GM21723 (cell line): ENCODE data around the gene ZFP69B.
"Not testable (repeated sequence)": the region's sequence is repeated elsewhere in the genome, so short reads cannot be mapped to it uniquely, and the experiment has no call there.

Experiments used
- ATAC-seq: cut with Tn5 transposase; IDR thresholded peaks from one replicate; pipeline ENCODE4 v1.9.1; 2021; ENCODE audit warnings: mild to moderate bottlenecking, moderate library complexity; ENCODE audit not compliant: unreplicated experiment

ZFP69B gene

DNA sequence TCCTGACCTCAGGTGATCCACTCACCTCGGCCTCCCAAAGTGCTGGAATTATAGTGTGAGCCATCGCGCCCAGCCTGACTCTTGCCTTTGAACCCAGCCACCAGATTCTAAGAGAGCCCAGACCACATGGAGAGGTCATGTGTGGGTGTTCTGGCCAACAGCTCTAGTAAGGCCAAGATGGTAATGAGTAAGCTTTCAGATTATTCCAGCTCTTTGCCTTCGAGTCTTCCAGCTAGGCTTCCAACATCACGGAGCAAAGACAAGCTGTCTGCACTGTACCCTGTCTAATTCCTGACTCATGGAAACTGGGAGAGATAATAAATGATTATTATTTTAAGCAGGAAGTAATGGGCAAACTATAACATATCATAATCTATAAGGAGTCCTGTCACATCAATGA, 14.8 kb upstream of the ZFP69B start:
- no peak for ATAC-seq

DNA sequence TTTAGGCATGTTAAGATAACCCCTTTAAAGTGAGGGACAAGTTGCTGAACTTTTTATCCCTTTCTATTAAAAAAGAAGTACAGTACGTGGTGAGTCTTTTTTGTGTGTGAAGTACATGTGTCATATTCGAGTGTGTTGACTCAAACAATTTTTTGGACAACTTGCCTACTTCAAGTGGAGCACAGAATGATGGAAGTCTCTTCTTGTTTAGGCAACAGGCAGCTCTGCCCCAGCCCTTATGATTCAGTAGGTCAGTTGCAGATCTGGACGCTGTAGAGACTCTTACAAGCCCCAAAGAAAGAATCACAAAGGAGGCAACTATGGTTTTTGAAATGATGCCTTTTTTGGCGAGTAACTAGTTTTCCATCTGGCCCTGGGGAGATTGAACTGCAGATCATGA, 14.4 kb upstream of the ZFP69B start:
- no peak for ATAC-seq

DNA sequence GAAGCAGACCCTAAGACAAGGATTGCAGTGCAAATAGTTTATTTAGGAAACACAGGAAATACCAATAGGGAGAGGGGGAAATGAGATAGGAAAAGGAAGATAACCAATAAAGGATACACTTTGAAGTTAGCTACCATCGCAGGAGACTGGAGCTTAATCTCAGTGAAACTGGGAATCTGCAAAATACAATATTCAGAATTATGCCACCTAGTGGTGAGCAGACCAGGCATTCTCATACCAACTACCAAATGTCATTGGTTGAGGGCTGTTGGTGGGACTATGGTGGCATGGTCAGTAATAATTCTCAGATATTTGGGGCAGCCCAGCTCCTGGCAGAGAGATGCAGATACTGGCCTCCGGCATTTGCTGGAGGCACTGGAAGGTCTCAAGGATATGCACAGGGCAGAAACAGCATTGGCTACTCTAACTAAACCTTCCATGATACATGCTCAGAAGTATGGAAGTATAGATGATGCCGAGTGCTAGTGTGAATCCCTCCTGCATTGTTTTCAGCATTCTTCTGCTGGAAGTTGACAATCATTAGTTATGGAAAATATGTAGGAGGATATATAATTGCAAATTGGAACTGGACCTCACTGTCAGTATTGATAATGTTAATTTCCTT, 11.8 kb upstream of the ZFP69B start:
- no peak for ATAC-seq

DNA sequence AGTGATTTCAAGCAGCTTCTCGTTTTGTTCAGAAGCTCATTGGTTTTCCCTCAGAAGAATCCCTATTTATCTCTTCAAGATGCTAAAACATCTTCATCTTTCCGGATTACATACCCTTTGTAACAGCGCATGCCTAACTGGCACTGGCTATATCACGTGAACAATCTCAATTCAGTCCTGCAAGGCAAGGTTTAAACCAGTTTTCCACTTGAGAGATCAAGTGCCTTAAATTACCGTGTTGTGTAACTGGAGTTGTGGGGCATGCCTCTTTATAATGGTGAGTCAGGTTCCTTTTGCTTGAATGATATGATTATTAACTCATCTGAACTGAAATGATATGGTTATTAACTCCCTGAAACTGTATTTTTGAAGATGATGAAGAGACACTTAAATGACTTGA, 11.0 kb upstream of the ZFP69B start:
- ATAC-seq: no peak

DNA sequence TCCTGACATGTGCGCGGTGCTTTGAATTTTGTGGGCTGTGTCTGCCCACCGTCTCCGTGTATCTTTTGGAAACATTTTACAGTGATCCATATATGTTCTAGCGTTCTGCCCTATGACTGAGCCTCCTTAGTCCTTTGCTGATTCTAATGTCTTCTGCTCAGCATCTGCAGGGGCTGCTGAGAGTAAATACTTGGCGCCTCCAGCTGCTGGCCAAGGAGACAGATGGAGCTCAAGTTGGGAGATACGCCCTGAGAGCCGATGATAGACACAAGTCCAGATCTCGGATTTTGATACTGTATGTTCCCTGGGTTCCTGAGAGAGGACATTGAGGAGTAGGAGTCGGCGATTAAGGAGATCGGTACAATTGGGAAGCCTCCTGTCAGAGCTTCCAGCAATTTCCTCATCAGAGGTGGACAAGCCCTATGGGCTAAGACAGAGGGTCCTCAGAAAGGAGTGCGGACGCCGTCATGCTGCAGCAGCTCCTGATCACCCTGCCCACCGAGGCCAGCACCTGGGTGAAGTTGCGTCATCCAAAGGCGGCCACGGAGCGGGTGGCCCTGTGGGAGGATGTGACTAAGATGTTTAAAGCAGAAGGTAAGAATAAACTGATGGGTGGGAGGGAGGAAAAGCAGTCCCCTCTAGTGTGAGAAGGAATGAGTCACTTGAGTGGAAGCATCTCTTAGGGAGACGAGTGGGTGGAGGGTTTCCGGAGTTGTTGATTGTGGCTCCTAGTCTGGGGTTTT, 390 bp downstream of the ZFP69B start:
- peak; percentile 42 for ATAC-seq

DNA sequence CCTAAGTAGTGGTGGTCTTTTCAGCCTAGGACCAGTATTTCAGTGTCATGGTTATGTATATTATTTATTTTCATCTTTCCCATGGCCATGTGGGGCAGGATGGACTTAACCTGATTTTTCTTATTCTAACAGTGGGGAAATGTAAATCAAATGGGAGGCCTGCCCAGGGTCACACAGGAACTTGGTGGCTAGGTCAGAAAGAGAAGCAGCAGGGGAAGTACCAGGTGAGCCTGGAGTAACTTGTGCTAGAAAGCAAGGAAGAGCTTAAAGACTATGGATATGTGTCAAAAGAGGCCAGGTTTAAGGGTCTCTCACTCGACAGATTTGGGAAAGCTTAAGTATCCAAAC, 936 bp downstream of the ZFP69B start:
- peak; percentile 3 for ATAC-seq

DNA sequence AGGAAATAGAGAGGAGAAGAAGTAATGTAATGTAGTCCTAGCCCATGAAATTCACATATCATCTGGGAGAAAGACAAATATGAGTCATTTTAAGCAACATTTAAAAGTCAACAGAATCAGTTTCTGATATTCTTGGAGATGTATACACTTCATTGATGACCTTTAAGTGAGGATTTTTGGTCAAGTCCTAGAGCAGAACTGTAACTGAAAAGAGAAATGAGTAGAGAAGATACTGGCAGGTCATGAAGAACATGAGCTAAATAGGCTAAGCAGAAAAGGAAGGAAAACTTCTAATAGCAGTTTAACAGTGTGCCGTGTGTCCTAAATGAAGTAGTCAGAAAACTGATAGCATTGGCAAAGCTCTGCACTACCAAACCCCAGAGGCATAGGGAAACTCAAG, 4.6 kb downstream of the ZFP69B start:
- ATAC-seq: no peak

DNA sequence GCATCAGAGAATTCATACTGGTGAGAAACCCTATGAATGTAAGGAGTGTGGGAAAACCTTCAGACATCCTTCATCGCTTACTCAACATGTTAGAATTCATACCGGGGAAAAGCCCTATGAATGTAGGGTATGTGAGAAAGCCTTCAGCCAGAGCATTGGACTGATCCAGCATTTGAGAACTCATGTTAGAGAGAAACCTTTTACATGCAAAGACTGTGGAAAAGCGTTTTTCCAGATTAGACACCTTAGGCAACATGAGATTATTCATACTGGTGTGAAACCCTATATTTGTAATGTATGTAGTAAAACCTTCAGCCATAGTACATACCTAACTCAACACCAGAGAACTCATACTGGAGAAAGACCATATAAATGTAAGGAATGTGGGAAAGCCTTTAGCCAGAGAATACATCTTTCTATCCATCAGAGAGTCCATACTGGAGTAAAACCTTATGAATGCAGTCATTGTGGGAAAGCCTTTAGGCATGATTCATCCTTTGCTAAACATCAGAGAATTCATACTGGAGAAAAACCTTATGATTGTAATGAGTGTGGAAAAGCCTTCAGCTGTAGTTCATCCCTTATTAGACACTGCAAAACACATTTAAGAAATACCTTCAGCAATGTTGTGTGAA, 12.8 kb downstream of the ZFP69B start:
- no peak for ATAC-seq

DNA sequence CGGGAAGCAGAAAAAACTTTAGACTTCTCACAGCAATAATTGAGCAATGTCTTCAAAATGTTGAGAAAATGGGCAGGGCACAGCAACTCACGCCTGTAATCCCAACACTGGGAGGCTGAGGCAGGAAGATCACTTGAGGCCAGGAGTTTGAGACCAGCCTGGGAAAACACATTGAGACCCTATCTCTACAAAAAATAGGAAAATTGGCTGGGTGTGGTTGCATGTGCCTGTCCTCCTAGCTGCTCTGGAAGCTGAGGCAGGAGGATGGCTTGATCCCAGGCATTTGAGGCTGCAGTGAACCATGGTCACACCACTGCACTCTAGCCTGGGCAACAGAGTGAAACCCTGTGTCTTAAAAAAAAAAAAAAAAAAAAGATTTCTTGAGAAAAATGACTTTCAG, 19.1 kb downstream of the ZFP69B start:
- ATAC-seq: no peak

DNA sequence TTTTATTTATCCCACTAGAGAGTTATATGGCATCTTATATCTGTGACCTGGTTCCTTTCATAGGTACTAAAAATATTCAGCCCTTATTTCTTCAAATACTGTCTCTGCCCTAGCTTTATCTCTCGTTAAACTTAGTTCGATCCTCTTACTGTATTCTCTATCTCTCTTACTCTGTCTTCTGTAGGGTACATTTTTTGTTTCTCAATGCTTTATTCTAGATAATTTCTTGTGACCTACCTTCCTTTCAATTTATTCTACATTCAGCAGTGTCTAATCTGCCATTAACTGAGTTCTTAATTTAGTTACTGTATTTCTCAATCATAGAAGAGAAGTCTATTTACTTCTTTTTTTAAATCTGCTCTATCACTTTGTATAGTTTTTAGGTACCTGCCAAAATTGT, 25.0 kb downstream of the ZFP69B start:
- ATAC-seq: no peak

DNA sequence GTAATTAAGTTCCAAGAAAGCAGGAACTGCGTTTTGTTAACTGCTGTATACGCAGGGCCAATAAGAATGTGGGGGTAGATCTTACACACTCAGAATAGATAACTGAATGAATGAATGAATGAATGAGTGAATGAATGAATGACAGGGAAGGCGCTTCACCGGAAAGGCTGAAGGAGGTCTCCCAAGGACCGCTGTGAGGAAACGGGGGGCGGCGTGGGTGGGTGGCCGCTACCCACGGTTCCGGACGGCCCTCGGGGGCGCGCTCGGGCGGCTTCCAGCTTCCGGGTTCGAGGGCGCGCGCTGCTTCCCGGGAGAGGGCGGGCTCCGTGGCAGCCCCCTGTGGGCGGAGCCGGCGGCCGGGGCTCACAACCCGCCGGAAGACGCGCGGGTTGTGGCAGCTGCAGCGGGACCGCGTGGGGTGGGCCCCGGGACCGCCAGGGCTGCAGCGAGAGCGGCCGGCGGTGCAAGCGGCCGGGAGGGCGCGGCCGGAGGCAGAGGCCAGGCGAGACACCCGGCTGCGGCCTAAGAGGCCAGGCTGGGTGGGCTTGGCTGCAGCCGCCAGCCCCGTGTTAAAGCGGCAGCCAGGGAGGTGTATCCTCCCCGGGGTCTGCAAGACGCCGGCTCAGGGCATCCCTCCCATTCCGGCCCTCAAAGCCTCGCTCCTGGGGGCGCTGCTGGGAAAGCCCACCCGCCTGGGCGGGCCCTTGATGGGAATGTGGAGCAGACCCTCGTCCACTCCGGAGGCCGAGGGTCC, 26.8 kb downstream of the ZFP69B start, which contains the start of gene ZFP69:
Gene ZFP69, plus strand, starts transcription at position 367 of the 754 bp plus-strand sequence. CDS start 2,072 bp downstream, outside the sequence.
- peak; percentile 84 for ATAC-seq

DNA sequence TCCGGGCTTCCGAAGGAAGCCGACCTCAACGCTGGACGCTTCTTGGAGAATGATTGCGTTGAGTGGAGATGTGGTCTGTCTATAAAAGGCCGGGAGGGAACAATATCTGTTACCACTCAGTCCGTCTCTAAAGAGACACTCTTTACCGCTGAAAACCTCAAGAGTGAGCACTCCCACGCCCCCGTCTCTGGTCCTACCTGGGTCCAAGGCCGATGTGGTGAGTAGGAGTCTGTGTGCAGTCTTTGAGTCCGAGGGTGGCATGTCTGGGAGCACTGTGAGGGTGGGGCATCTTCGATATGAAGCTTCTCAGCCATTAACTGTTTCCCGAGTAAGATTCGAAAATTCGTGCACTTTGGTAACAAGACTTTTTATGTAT, 27.4 kb downstream of the ZFP69B start:
- peak; percentile 15 for ATAC-seq

DNA sequence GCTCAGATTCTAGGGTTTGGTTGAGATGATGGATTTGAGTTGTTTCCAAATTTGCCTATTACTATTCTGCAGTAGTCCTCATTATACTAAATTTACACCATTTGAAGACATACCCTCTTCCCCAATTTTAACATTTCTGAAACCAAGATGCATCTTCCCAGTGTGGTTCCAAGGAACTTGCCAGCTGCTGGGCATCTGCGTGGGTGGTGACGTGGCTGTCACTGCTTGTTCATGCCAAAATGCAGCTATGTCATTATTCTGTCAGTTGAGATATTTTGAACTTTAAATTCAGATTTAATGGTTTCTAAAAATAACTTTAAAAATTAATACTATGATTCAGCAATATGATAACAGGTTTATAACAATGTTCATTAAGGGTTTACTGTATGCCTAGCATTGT, 28.0 kb downstream of the ZFP69B start:
- no peak for ATAC-seq

DNA sequence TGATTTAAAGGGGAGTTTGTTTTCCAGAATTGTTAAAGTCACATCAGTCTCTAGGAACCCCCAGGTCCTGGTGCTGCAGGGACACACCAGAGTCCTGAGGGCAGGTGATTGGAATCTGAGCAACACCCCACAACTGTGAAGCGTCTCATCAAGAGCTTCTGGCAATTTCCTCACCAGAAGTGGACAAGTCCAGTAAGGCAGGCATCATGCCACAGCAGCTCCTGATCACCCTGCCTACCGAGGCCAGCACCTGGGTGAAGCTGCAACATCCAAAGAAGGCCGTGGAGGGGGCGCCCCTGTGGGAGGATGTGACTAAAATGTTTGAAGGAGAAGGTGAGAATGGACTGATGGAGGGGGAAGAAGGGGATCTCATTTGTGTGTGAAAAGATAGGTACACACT, 28.9 kb downstream of the ZFP69B start:
- no peak for ATAC-seq

DNA sequence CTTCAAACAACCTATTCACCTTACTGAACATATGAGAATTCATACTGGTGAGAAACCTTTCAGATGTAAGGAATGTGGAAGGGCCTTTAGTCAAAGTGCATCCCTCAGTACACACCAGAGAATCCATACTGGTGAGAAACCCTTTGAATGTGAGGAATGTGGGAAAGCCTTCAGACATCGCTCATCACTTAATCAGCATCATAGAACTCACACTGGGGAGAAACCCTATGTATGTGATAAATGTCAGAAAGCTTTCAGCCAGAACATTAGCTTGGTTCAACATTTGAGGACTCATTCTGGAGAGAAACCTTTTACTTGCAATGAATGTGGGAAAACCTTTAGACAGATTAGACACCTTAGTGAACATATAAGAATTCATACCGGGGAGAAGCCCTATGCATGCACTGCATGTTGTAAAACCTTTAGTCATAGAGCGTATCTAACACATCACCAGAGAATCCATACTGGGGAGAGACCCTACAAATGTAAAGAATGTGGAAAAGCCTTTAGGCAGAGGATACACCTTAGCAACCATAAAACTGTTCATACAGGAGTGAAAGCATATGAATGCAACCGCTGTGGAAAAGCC, 45.1 kb downstream of the ZFP69B start:
- no peak for ATAC-seq

DNA sequence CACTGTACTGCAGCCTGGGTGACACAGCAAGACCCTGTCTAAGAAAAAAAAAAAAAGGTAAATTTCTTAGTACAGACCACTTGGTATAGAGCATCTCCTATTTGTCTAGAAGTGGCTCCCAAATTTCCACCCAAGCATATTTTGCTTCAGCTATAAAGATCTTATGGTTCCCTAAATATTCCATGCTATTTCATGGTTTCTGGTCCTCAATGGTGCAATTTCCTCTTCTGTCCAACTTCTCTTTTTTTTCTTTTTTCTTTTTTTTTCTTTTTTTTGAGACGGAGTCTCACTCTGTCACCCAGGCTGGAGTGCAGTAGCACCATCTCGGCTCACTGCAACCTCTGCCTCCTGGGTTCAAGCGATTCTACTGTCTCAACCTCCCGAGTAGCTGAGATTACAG, 52.4 kb downstream of the ZFP69B start:
- not testable (repeated sequence) for ATAC-seq

DNA sequence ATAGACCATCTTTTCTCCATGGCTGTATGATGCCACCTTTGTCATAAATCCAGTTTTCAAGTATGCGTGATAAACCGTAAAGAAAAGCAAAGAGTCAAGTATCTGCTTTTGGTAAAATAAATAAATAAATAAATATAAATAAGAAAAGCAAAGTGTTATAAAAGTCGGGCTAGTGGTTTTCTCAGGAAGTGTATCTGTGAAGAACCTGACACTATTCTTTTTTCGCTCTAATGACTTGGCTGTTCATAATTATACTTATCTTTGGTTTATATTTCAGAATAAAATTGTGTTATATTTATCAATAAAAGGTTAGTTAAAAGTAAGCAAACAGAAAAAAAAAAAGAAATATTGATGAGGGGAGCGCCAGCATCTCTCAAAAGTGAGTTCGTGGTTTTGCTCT, 57.7 kb downstream of the ZFP69B start:
- ATAC-seq: no peak

DNA sequence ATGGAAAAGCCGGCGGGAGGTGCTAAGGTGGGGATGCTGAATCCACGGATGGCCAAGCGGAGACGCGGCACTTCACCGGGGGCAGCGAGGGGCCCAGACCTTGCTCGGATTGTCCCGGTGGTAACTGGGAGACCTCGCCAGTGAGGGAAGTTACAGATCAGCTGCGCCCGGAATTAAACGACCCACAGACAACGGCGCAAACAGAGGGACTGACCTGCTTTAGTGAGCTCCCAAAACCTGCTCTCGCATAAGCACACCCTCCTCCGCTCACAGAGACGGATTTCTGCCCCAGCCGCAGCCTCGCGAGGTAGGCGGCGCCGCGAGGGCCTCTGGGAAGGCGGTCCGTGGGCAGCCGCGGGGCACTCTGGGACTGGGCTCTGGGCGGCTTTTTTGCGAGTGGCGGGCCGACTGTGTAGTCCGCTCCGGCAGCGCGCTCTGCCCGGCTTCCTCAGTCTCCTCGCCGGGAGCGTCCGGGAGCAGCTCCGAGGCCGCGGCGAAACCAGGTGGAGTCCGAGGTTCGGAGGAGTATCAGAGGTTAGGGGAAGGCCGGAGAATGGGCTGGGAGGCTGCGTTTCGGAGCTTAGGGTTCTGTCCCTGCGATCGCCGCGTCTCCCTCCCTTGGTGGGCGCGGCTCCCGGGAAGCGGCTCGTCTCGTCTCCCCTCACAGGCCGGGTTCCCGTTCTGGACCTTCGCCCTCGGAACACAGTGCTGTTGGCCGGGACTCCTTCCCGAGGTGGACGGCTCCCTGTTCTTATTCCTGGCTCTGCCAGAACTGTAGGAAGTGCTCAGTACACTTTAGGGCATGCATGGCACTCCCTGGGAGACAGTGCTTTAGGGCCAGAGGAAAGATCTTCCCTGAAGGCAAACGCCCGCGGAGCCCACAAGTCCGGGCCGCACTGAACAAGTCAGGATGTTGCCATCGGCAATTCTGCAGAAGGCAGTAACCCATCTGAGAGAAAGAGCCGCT, 58.4 kb downstream of the ZFP69B start, which contains the start of gene EXO5:
Gene EXO5, plus strand, starts transcription at position 393 of the 967 bp plus-strand sequence. CDS start 5,778 bp downstream, outside the sequence.
- peak; percentile 93 for ATAC-seq
